Esophagus muscularis mucosa (tissue), 3 donors: ENCODE data around the gene AGPS.

Experiments
- POLR2A ChIP-seq: fragments of 450-650 bp; IDR thresholded peaks from one replicate; pipeline ENCODE4 v1.6.1; 2017; ENCODE audit warnings: antibody characterized with exemption, moderate library complexity, mild to moderate bottlenecking, low read depth
- TF ChIP-seq, protein P1 (sequence below), 3 experiments: fragments of 200-600 bp in 2 of 3; fragments of 450-650 bp in 1 of 3; sonication (generic) in 2 of 3; IDR thresholded peaks; one replicate each; pipeline ENCODE4 v1.5.1; 2017 to 2019; ENCODE audit warnings: antibody characterized with exemption in 3 of 3, mild to moderate bottlenecking in 2 of 3, moderate library complexity in 1 of 3

DNA sequence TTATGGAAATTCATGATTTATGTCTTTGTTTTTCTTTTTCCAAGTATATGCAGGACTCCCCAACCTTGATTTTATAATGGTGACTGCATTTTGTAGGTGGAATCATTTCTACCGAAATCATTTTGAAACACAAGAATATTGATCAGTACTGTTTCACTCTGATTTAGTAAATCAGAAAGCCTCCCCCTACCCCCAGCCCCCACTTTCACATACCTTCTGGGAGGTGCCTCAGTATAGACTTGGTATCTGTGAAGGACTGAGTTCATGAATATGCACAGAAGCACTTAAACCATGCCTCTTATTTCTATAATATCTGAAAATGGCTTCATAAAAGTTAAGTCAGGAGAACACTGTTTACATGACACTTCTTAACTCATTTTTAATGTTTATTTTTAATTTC is 147.7 kb downstream of the AGPS start:
- TF ChIP-seq, protein P1, sequence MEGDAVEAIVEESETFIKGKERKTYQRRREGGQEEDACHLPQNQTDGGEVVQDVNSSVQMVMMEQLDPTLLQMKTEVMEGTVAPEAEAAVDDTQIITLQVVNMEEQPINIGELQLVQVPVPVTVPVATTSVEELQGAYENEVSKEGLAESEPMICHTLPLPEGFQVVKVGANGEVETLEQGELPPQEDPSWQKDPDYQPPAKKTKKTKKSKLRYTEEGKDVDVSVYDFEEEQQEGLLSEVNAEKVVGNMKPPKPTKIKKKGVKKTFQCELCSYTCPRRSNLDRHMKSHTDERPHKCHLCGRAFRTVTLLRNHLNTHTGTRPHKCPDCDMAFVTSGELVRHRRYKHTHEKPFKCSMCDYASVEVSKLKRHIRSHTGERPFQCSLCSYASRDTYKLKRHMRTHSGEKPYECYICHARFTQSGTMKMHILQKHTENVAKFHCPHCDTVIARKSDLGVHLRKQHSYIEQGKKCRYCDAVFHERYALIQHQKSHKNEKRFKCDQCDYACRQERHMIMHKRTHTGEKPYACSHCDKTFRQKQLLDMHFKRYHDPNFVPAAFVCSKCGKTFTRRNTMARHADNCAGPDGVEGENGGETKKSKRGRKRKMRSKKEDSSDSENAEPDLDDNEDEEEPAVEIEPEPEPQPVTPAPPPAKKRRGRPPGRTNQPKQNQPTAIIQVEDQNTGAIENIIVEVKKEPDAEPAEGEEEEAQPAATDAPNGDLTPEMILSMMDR (IDR thresholded peaks at IDR 0.05) = no peak
- no peak for TF ChIP-seq POLR2A
